Keratinocyte (primary cell): ENCODE results near the gene EID2B. TPM values are rescaled to one million over a fixed set of nuclear protein-coding genes. Genes with fewer than 3 reads are reported as not detected.

Source experiments
- DNase-seq: peaks from one replicate; pipeline ENCODE4 v3.0.0-alpha.2; 2011; ENCODE audit warnings: low read depth, missing footprints, low spot score
- FAIRE-seq: peaks from 2 replicates; lab custom pipeline; 2011; peaks lifted over from hg19 to GRCh38; lab: Jason Lieb, UNC
- H2AFZ ChIP-seq: 2 replicates; pipeline ENCODE4 v1.6.0; 2012; ENCODE audit warnings: low read length, control low read depth, inconsistent platforms; ENCODE audit not compliant: control insufficient read depth
- H3K27ac ChIP-seq: 2 replicates; pipeline ENCODE4 v1.5.1; 2011; ENCODE audit warnings: low read length; ENCODE audit not compliant: control insufficient read depth, insufficient read depth
- H3K27me3 ChIP-seq: 3 replicates; pipeline ENCODE4 v1.6.0; 2011; ENCODE audit warnings: low read length; ENCODE audit not compliant: control insufficient read depth, insufficient read depth; ENCODE audit errors: extremely low read depth
- H3K36me3 ChIP-seq, 2 experiments: 2 replicates in 1 of 2; 3 replicates in 1 of 2; pipeline ENCODE4 v1.5.1; 2011; ENCODE audit warnings: low read length in 2 of 2, mild to moderate bottlenecking in 1 of 2; ENCODE audit not compliant: control insufficient read depth in 2 of 2, insufficient read depth in 2 of 2; ENCODE audit errors: extremely low read depth in 1 of 2
- H3K4me1 ChIP-seq: 3 replicates; pipeline ENCODE4 v1.5.1; 2011; ENCODE audit warnings: low read length; ENCODE audit not compliant: control insufficient read depth, insufficient read depth; ENCODE audit errors: extremely low read depth
- H3K4me2 ChIP-seq: 3 replicates; pipeline ENCODE4 v1.6.0; 2011; ENCODE audit warnings: low read depth, low read length; ENCODE audit not compliant: control insufficient read depth, insufficient read depth; ENCODE audit errors: extremely low read depth
- H3K4me3 ChIP-seq, 3 experiments: fragments of 200-600 bp in 1 of 3; sonication (generic) in 1 of 3; 2 replicates in 2 of 3; 3 replicates in 1 of 3; pipeline ENCODE4 v1.5.1; 2011 to 2016; ENCODE audit warnings: low read length in 3 of 3, mild to moderate bottlenecking in 3 of 3, control low read depth in 2 of 3, inconsistent platforms in 1 of 3, low read depth in 1 of 3, mixed read lengths in 1 of 3, mixed run types in 1 of 3, moderate library complexity in 1 of 3; ENCODE audit not compliant: control insufficient read depth in 2 of 3, insufficient read depth in 2 of 3; ENCODE audit errors: extremely low read depth in 1 of 3
- H3K79me2 ChIP-seq: 2 replicates; pipeline ENCODE4 v1.6.0; 2012; ENCODE audit warnings: low read length; ENCODE audit not compliant: control insufficient read depth, insufficient read depth
- H3K9ac ChIP-seq: 3 replicates; pipeline ENCODE4 v1.6.0; 2011; ENCODE audit warnings: low read length; ENCODE audit not compliant: control insufficient read depth, insufficient read depth; ENCODE audit errors: extremely low read depth
- H3K9me1 ChIP-seq: 3 replicates; pipeline ENCODE4 v1.6.0; 2011; ENCODE audit warnings: low read length; ENCODE audit not compliant: control insufficient read depth, insufficient read depth; ENCODE audit errors: extremely low read depth
- H3K9me3 ChIP-seq: 2 replicates; pipeline ENCODE4 v1.5.1; 2012; ENCODE audit warnings: low read depth, low read length; ENCODE audit not compliant: control insufficient read depth
- H4K20me1 ChIP-seq: 3 replicates; pipeline ENCODE4 v1.6.0; 2011; ENCODE audit warnings: low read length; ENCODE audit not compliant: control insufficient read depth, insufficient read depth; ENCODE audit errors: extremely low read depth
- EZH2 ChIP-seq: IDR thresholded peaks from one replicate; pipeline ENCODE4 v1.6.1; 2012; ENCODE audit warnings: inconsistent platforms, mild to moderate bottlenecking, low read length, moderate library complexity
- dilution Hi-C: fragments of 300-500 bp; cut with MboI; formaldehyde crosslinking; loops from one replicate; pipeline ENCODE4 v1.7.0; 2020; ENCODE audit warnings: low sequenced_read_pairs; ENCODE audit not compliant: extremely low pct_ligation_motif_present
- polyA plus RNA-seq, 5 experiments: library from polyadenylated mRNA; depleted of rRNA in 3 of 5; stranded (reverse) in 3 of 5; stranded (forward) in 1 of 5; unstranded in 1 of 5; fragments of >200 nt; gene quantifications; 1 replicate in 1 of 5; 2 replicates in 3 of 5; 3 replicates in 1 of 5; pipeline versions ENCODE4 v1.2.1 to v1.2.3, GENCODE V29; 2011 to 2012; ENCODE audit warnings: missing spikeins in 2 of 5, low read depth in 1 of 5, low replicate concordance in 1 of 5
- TF ChIP-seq, protein P1 (sequence below), 3 experiments: IDR thresholded peaks in 1 of 3; conservative IDR thresholded peaks in 1 of 3; optimal IDR thresholded peaks in 1 of 3; 2 replicates in 2 of 3; 3 replicates in 1 of 3; pipeline versions ENCODE3 to v1.5.1; 2011; ENCODE audit warnings: low read length in 3 of 3, mild to moderate bottlenecking in 3 of 3, moderate library complexity in 2 of 3, control low read depth in 1 of 3, inconsistent platforms in 1 of 3; ENCODE audit not compliant: insufficient read depth in 2 of 3; ENCODE audit errors: extremely low read depth in 1 of 3

EID2B gene
- polyA plus RNA-seq, 1 donor (not counting 4 experiments of a cell fraction or from before 2014, with no cell fraction given), result 1.1 TPM

DNA sequence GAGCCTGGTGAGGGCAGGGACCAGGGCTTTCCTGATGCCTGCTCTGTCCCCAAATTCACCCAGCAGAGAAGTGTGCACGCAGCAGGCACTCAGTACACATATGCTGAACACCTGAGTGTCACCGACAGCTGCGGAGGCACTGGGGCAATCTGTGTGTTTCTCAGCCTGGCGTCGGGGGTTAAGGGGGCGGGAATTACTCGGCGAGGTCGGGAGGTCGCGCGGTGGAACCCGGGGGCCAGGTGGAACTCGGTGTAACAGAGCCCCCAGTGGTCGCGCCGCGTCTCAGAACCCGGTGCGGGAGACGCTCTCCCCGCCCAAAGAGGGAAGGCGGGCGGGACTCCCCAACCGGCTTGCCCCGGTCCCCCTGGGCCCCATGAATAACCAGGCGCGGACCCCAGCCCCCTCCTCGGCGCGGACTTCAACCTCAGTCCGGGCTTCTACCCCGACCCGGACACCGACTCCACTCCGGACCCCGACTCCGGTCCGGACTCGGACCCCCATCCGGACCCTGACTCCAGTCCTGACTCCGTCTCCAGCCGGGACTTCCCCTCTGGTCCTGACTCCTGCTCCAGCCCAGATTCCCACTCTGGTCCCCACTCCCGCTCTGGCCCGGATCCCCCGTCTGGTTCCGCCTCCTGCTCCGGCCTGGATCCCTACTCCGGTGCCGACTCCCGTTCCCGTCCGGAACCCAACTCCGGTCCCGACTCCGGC, 17.7 kb downstream of the EID2B start, which contains the start of gene SELENOV:
Gene SELENOV, plus strand, starts transcription at position 300 of the 711 bp plus-strand sequence. Its CDS starts 74 bp downstream, at position 374.
- Histone ChIP-seq H3K9me3 (no peaks in the 10 kb centered on the region), H3K27ac (no peak within 1 kb of the TSS), H3K4me3 (peak within 1 kb of the TSS; percentile 9 to 46 (median 29)), H3K27me3 (peaks cover 58% of the 10 kb centered on the region), H3K79me2 (no peaks in the 10 kb centered on the region), H3K9me1 (no peaks in the 10 kb centered on the region), H2AFZ (peak within 1 kb of the TSS; percentile 26), H3K36me3 (no peaks in the 10 kb centered on the region), H4K20me1 (no peaks in the 10 kb centered on the region), H3K4me2 (peak within 1 kb of the TSS; percentile 71), H3K9ac (no peak within 1 kb of the TSS), H3K4me1 (peaks cover 13% of the 10 kb centered on the region)
- TF ChIP-seq, protein P1, sequence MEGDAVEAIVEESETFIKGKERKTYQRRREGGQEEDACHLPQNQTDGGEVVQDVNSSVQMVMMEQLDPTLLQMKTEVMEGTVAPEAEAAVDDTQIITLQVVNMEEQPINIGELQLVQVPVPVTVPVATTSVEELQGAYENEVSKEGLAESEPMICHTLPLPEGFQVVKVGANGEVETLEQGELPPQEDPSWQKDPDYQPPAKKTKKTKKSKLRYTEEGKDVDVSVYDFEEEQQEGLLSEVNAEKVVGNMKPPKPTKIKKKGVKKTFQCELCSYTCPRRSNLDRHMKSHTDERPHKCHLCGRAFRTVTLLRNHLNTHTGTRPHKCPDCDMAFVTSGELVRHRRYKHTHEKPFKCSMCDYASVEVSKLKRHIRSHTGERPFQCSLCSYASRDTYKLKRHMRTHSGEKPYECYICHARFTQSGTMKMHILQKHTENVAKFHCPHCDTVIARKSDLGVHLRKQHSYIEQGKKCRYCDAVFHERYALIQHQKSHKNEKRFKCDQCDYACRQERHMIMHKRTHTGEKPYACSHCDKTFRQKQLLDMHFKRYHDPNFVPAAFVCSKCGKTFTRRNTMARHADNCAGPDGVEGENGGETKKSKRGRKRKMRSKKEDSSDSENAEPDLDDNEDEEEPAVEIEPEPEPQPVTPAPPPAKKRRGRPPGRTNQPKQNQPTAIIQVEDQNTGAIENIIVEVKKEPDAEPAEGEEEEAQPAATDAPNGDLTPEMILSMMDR (optimal IDR thresholded peaks at IDR 0.05 in 1 of 3, IDR thresholded peaks at IDR 0.05 in 1 of 3, conservative IDR thresholded peaks at IDR 0.05 in 1 of 3; ENCODE audit: extremely low read depth in 1 of 3, insufficient read depth in 2 of 3, low read length in 3 of 3), result peak in 1 of 3 experiments; percentile 3
- TF ChIP-seq EZH2, result peak; percentile 84
- FAIRE-seq (no peak), DNase-seq (no peak)
- dilution Hi-C loops, result no loop called here

DNA sequence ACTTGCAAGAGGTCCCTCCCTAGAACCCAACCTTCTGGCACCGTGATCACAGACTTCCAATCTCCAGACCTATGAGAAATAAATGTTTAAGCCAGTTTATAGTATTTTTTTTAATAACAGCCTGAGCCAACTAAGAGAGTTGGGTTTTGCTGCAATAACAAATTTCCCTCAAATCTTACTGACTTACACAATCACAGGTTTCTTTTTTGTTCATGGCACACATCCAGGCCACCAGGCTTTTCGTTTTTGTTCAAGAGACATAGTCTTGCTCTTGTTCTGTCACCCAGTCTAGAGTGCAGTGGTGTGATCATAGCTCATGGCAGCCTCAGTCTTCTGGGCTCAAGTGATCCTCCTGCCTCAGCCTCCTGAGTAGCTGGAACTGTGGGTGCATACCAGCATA, 19.7 kb downstream of the EID2B start:
- no peak overlapping the region for H2AFZ ChIP-seq
- no peaks in the 10 kb centered on the region for H3K9me1 ChIP-seq
- no peak for DNase-seq
- no peaks in the 10 kb centered on the region for H4K20me1 ChIP-seq
- no peaks in the 10 kb centered on the region for H3K36me3 ChIP-seq
- H3K9ac ChIP-seq, result no peak overlapping the region
- no peak overlapping the region for H3K4me3 ChIP-seq
- H3K79me2 ChIP-seq, result no peaks in the 10 kb centered on the region
- peaks cover 4% of the 10 kb centered on the region for H3K4me1 ChIP-seq
- FAIRE-seq, result no peak
- peaks cover 50% of the 10 kb centered on the region for H3K27me3 ChIP-seq
- no peaks in the 10 kb centered on the region for H3K9me3 ChIP-seq
- TF ChIP-seq, protein P1 (optimal IDR thresholded peaks at IDR 0.05 in 1 of 3, IDR thresholded peaks at IDR 0.05 in 1 of 3, conservative IDR thresholded peaks at IDR 0.05 in 1 of 3; ENCODE audit: extremely low read depth in 1 of 3, insufficient read depth in 2 of 3, low read length in 3 of 3), result no peak
- no peak for TF ChIP-seq EZH2
- no peak overlapping the region for H3K27ac ChIP-seq
- dilution Hi-C loops, result no loop called here
- H3K4me2 ChIP-seq, result no peak overlapping the region
